CD4-positive, alpha-beta T cell treated with Interleukin-1 beta for 1 hour (primary cell): ENCODE results near the gene NPPC.
"Not testable (repeated sequence)": the region's sequence is repeated elsewhere in the genome, so short reads cannot be mapped to it uniquely, and the experiment has no call there.

Source experiments
- DNase-seq, 2 donors: peaks; one replicate each; pipeline ENCODE4 v3.0.0-alpha.2; 2020 to 2022

Gene NPPC

DNA sequence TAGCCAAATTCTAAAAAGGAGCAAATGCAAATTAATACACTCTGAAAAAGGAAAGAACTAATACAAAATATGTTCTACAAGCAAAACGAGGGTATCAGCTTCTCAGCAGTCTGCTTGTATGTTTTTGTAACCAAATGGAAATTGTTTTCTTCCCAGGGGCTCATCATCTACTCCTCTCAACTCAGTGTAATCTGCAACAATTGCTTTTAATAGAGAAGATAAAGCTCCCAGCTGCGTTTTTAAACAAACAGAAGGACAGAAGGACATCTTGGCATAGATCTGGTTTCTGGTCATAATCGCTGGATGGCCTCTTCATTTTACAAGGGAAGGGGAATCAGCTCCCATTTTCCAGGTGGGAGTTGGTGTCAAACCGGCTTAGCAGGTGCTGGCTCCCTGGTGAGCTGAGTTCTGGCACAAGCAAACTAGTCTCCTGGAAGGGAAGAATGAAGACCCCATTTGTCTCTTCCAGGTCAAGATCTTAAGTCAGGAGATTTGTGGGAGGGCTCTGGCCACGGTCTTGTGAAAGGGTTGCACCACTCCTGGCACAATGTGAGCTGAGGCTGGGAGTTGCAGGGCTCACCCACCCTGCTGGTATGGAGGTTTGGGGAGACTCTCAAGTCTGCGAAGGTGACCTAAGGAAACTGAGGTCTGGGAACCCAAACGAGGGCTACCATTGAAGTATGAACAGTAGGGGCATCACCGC lies 41.6 kb downstream of the NPPC start:
- no peak for DNase-seq

- DNase-seq = no peak
These were observed 42.7 kb downstream of the NPPC start for GRCh38 chr2:231883468-231883881.

- no peak for DNase-seq
These were observed 43.5 kb downstream of the NPPC start for GRCh38 chr2:231882646-231883045.

DNA sequence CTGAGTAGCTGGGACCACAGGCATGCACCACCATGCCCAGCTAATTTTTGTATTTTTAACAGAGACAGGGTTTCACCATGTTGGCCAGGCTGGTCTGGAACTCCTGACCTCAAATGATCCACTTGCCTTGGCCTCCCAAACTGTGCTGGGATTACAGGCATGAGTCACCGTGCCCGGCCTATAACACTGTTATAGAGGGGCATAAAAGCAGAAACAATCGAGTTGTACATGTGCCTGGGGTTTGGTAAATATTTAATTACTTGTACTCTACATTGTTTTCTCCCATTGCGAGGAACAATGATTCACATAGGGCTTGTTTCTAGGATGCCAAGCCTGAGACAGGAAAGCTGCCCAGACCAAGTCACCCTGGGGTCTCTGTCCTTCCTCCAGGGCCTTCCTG lies 45.8 kb downstream of the NPPC start:
- DNase-seq = not testable (repeated sequence)

- no peak for DNase-seq
These were observed 47.0 kb downstream of the NPPC start for GRCh38 chr2:231879216-231879615.

GRCh38 chr2:231877533-231878456 lies 48.4 kb downstream of the NPPC start:
- no peak for DNase-seq

DNA sequence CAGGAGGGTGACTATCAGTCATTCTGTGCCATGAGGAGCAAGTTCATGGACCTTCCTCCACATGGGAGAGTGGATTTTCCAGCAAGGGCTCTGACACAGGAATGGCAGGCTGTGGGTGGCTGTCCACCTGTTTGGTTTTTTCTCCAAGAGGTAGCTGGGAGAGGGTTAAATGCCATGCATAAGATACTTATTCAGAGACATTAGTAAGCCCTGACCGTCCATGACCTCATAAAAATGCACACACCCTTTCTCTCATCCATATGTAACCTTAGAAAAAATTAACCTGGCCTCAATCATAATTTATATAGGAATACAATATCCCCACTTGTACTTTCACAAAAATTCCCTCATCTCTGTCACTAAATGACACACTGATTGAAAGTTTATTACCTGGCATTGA lies 51.3 kb downstream of the NPPC start:
- DNase-seq = no peak
